ENCODE results near the gene LIX1. TPM values are rescaled to one million over a fixed set of nuclear protein-coding genes. Genes with fewer than 3 reads are reported as not detected.

LIX1 gene
- total RNA-seq, 1 donor from 2014 or later, result 164 TPM

DNA sequence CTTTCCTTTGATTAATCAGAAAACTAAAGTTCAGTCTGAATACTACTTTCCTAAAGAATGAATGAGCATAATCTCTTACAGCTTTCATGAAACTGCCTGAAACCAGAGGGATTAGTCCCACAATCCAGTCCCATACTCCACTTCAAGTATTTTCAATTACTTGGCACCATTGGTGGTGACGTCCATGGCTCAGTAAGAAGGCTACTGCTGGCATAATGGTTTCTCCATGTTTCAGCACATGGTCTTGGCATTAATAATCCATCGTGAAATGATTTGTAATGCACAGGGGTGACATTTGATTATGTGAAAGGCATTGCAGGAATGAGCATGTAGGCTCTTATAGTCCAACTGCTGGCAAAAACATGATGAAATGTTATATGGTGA lies 23.4 kb downstream of the LIX1 start:
- Mint-ChIP-seq H3K9me3 (peaks cover 6% of the 10 kb centered on the region), H3K36me3 (peaks cover 35% of the 10 kb centered on the region), H3K27me3 (ENCODE audit: insufficient read depth, low read depth) (no peaks in the 10 kb centered on the region), H3K4me1 (peaks cover 32% of the 10 kb centered on the region), H3K27ac (no peak overlapping the region), H3K4me3 (no peak overlapping the region)
- no peak for TF ChIP-seq CTCF (IDR thresholded peaks at IDR 0.05)
- TF ChIP-seq EZH2 (IDR thresholded peaks at IDR 0.05), result no peak
- no peak for TF ChIP-seq EZH2phosphoT487 (IDR thresholded peaks at IDR 0.05)
- Histone ChIP-seq H3K27ac (no peak overlapping the region), H3K27me3 (no peaks in the 10 kb centered on the region), H3K9ac (no peak overlapping the region), H2AFZ (replicated peaks) (no peak overlapping the region), H3K79me2 (ENCODE audit: low read depth) (peaks cover 37% of the 10 kb centered on the region), H4K20me1 (ENCODE audit: low read depth) (peaks cover 46% of the 10 kb centered on the region), H3K9me3 (ENCODE audit: low read depth) (no peaks in the 10 kb centered on the region), H3F3A (ENCODE audit: low read depth) (peaks cover 11% of the 10 kb centered on the region), H3K36me3 (peaks cover 35% of the 10 kb centered on the region), H3K4me2 (peak overlapping the region; percentile 17), H3K4me1 (peaks cover 28% of the 10 kb centered on the region), H3K4me3 (no peak overlapping the region)
- DNase-seq (ENCODE audit: low spot score), result no peak

DNA sequence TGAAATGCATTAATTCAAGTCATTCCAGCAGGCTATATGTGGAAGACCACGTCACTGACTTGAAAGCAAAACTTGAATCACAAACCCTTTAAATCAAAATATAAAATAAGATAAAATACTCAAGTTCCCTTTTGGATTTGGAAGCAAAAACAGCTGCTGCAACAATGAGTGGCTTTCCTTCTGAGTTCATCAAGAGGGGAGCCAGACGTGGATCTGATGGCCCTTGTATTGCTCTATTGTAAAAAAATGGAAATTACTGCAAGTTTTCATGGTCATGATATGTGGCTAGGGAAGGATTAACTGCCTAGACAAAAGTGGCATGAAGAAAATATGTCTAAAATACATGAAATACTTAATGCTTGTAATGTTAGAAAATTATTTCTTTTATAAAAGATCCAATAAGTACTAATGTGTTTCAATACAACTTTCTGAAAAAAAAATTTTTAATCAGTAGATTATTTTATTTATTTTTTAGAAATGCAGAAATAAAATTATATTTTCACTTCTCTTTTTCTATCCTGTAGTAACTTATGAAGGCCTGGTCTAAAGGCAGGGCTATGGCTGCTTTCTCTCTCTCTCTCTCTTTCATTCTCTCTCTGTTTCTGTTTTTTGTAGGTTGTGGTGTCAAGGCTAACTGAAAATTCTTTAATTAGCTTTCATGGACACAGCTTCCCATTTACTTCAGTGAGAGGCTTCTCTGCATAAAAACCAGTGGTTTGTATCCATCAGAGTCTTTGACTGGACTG lies 24.0 kb downstream of the LIX1 start:
- no peak overlapping the region for H3K9ac ChIP-seq
- TF ChIP-seq EZH2phosphoT487 (IDR thresholded peaks at IDR 0.05), result no peak
- Mint-ChIP-seq H3K4me1 (peaks cover 32% of the 10 kb centered on the region), H3K27ac (no peak overlapping the region), H3K4me3 (no peak overlapping the region), H3K27me3 (ENCODE audit: insufficient read depth, low read depth) (no peaks in the 10 kb centered on the region), H3K36me3 (peaks cover 36% of the 10 kb centered on the region), H3K9me3 (peaks cover 4% of the 10 kb centered on the region)
- no peak overlapping the region for H3K4me3 ChIP-seq
- H3K4me2 ChIP-seq, result no peak overlapping the region
- no peak for DNase-seq (ENCODE audit: low spot score)
- peaks cover 50% of the 10 kb centered on the region for H4K20me1 ChIP-seq (ENCODE audit: low read depth)
- peak overlapping the region; percentile 47 for H3K27ac ChIP-seq
- peaks cover 11% of the 10 kb centered on the region for H3F3A ChIP-seq (ENCODE audit: low read depth)
- H3K9me3 ChIP-seq (ENCODE audit: low read depth), result no peaks in the 10 kb centered on the region
- no peaks in the 10 kb centered on the region for H3K27me3 ChIP-seq
- peaks cover 42% of the 10 kb centered on the region for H3K79me2 ChIP-seq (ENCODE audit: low read depth)
- peaks cover 28% of the 10 kb centered on the region for H3K4me1 ChIP-seq
- no peak overlapping the region for H2AFZ ChIP-seq (replicated peaks)
- peaks cover 29% of the 10 kb centered on the region for H3K36me3 ChIP-seq

DNA sequence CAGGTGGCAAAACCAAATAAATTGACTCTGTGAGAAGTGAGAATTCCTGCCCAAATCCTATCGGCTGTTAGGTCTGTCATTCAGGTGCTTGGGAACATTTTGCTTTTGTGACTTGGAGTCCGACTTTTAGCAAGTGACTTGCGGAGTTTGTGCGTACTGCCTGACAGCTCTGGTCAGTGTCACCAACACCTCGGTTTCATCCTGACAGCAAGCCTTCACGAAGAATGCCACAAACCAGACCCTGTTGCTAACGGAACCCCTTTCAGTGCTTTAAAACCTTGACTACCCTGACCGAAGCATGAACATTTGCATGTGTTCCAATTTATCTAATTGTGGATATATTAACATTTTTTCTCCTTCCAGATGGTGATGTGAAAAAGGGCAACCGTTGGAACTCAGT lies 26.5 kb downstream of the LIX1 start:
- peaks cover 18% of the 10 kb centered on the region for H3K36me3 ChIP-seq
- H3K9ac ChIP-seq, result no peak overlapping the region
- TF ChIP-seq CTCF (IDR thresholded peaks at IDR 0.05), result no peak
- TF ChIP-seq EZH2phosphoT487 (IDR thresholded peaks at IDR 0.05), result no peak
- TF ChIP-seq EZH2 (IDR thresholded peaks at IDR 0.05), result no peak
- peaks cover 52% of the 10 kb centered on the region for H3K4me1 Mint-ChIP-seq
- H3K4me2 ChIP-seq, result no peak overlapping the region
- peaks cover 58% of the 10 kb centered on the region for H3K79me2 ChIP-seq (ENCODE audit: low read depth)
- no peak overlapping the region for H3K4me3 Mint-ChIP-seq
- H3K27ac Mint-ChIP-seq, result no peak overlapping the region
- peaks cover 32% of the 10 kb centered on the region for H3K36me3 Mint-ChIP-seq
- peaks cover 66% of the 10 kb centered on the region for H4K20me1 ChIP-seq (ENCODE audit: low read depth)
- H2AFZ ChIP-seq (replicated peaks), result no peak overlapping the region
- DNase-seq (ENCODE audit: low spot score), result no peak
- no peaks in the 10 kb centered on the region for H3K9me3 ChIP-seq (ENCODE audit: low read depth)
- no peaks in the 10 kb centered on the region for H3K27me3 Mint-ChIP-seq (ENCODE audit: insufficient read depth, low read depth)
- H3K4me3 ChIP-seq, result no peak overlapping the region
- H3K4me1 ChIP-seq, result peaks cover 39% of the 10 kb centered on the region
- peaks cover 6% of the 10 kb centered on the region for H3F3A ChIP-seq (ENCODE audit: low read depth)
- H3K27ac ChIP-seq, result no peak overlapping the region
- H3K9me3 Mint-ChIP-seq, result no peaks in the 10 kb centered on the region
- H3K27me3 ChIP-seq, result no peaks in the 10 kb centered on the region

DNA sequence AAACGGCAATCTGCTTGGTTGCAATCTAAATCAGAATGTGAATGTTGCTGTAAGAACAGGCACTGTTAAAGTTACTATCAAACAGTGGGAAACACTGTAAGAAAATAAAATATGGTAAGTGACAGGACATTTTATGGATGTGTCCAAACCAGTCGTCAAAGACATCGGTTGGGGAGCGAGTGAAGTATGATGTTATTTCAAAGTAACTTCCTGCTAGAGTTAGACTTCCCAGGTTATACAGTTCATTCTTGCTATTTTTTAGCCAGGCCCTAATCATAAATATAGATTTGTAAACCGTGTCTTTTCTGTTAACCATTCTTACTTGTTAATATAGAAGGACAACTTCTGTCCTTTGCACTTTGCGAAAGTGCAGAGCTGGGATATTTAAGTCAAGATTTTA lies 30.2 kb downstream of the LIX1 start:
- H3K9me3 Mint-ChIP-seq, result no peaks in the 10 kb centered on the region
- Histone ChIP-seq H3F3A (ENCODE audit: low read depth) (peaks cover 6% of the 10 kb centered on the region), H3K27ac (no peak overlapping the region), H3K27me3 (no peaks in the 10 kb centered on the region), H3K4me1 (peaks cover 26% of the 10 kb centered on the region), H4K20me1 (ENCODE audit: low read depth) (peaks cover 44% of the 10 kb centered on the region), H3K36me3 (peaks cover 16% of the 10 kb centered on the region), H3K4me3 (no peak overlapping the region), H2AFZ (replicated peaks) (no peak overlapping the region), H3K9ac (no peak overlapping the region), H3K79me2 (ENCODE audit: low read depth) (peaks cover 46% of the 10 kb centered on the region), H3K4me2 (peak overlapping the region; percentile 15), H3K9me3 (ENCODE audit: low read depth) (no peaks in the 10 kb centered on the region)
- TF ChIP-seq EZH2phosphoT487 (IDR thresholded peaks at IDR 0.05), result no peak
- TF ChIP-seq CTCF (IDR thresholded peaks at IDR 0.05), result no peak
- TF ChIP-seq EZH2 (IDR thresholded peaks at IDR 0.05), result no peak
- DNase-seq (ENCODE audit: low spot score), result no peak
- no peak overlapping the region for H3K27ac Mint-ChIP-seq
- peaks cover 37% of the 10 kb centered on the region for H3K4me1 Mint-ChIP-seq
- peaks cover 2% of the 10 kb centered on the region for H3K27me3 Mint-ChIP-seq (ENCODE audit: insufficient read depth, low read depth)
- no peak overlapping the region for H3K4me3 Mint-ChIP-seq
- H3K36me3 Mint-ChIP-seq, result peaks cover 37% of the 10 kb centered on the region
